Epithelial cell of esophagus (primary cell): ENCODE measurements around the gene TNFSF13.
"Not testable (repeated sequence)": the region's sequence is repeated elsewhere in the genome, so short reads cannot be mapped to it uniquely, and the experiment has no call there.

ENCODE experiments used
- DNase-seq: peaks from one replicate; pipeline ENCODE4 v3.0.0; 2010; ENCODE audit warnings: low read depth
- H3K4me3 ChIP-seq: 2 replicates; pipeline ENCODE4 v1.5.1; 2011; ENCODE audit warnings: mild to moderate bottlenecking, low read length, control low read depth
- TF ChIP-seq, protein P1 (sequence below): IDR thresholded peaks from 2 replicates; pipeline ENCODE4 v1.5.1; 2011; ENCODE audit warnings: low read depth, mild to moderate bottlenecking, low read length, control low read depth, inconsistent platforms; ENCODE audit not compliant: insufficient read depth; ENCODE audit errors: missing control alignments

TNFSF13 gene

DNA sequence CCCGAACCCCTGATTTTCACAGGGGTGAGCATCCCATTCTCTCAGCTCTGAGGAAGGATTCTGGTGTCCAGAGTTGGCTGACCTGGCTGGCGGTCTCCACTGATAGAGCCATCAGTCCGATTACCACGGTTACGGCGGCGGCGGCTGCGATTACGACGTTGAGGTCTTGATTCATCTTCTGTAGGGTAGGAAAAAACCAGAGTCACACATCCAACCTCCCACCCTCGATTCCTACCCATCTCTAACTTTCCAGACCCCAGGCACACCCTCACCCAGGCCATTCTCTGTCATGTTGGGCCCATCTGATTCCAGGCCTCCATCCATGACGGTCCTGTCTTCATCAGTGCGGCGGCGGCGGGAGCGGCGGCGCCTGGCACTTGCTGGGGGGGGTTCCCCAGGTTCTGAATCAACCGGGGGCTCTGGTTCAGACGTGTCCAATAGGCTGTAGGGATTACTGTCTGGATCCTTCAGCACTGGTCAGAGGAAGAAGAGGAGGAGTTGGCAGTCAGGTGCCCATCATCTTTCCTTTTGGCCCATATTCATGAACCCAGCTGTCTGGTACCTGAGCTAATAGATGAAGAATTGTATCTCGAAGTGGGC lies 34.0 kb downstream of the TNFSF13 start:
- H3K4me3 ChIP-seq, result no peak overlapping the region
- DNase-seq, result no peak
- TF ChIP-seq, protein P1, sequence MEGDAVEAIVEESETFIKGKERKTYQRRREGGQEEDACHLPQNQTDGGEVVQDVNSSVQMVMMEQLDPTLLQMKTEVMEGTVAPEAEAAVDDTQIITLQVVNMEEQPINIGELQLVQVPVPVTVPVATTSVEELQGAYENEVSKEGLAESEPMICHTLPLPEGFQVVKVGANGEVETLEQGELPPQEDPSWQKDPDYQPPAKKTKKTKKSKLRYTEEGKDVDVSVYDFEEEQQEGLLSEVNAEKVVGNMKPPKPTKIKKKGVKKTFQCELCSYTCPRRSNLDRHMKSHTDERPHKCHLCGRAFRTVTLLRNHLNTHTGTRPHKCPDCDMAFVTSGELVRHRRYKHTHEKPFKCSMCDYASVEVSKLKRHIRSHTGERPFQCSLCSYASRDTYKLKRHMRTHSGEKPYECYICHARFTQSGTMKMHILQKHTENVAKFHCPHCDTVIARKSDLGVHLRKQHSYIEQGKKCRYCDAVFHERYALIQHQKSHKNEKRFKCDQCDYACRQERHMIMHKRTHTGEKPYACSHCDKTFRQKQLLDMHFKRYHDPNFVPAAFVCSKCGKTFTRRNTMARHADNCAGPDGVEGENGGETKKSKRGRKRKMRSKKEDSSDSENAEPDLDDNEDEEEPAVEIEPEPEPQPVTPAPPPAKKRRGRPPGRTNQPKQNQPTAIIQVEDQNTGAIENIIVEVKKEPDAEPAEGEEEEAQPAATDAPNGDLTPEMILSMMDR, result no peak

DNA sequence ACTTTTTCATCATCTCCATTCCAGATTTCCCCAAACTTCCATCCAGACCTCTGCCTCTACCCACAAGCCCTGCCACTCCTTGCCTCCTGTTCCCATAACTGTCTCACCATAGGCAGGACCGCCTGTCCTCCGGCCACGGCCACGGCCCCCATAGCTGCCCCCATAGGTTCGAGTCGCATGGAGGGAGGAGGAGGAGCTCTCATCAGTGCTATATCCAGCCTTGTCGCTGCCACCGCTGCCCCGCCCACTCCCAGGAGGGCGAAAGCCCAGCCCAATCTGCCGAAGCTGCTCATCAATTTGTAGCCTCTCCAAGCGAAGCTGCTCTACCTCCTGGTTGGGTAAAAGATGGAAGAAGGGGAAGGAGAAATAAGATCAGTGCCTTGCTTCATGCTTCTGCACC lies 34.7 kb downstream of the TNFSF13 start:
- DNase-seq, result no peak
- H3K4me3 ChIP-seq, result no peak overlapping the region
- TF ChIP-seq, protein P1, result no peak

DNA sequence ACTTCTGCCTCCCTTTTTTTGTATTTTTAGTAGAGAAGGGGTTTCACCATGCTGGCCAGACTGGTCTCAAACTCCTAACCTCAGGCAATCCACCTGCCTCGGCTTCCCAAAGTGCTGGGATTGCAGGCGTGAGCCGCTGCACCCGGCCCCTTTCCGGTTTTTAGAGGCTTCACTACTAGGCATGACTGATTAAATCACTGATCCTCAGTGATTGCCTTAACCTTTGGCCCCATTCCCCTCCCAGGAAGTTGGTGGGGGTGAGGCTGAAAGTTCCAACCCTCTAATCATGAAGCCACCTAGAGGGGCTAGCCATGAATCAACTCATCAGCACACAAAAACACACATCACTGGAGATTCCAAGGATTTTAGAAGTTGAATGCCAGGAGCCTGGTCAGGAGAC lies 39.0 kb downstream of the TNFSF13 start:
- DNase-seq, H3K4me3 ChIP-seq: not testable (repeated sequence)

DNA sequence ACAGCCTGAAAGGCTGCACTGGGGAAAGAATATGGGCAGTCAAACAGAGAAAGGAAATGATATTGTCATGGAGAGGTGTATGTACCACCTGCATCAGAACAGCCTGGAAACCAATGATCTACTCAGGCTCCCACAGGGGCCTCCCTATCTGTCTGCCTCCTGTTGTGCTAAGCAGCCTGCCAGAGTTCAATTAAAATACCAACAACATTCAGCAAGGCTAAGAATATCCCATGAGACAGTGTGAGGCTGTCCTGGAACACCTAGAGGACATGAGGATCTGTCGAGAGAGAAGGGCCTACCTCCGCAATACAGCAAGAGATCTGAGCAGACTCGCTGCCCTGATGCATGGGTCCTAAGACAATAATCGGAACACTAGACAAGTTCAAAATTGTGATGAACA lies 47.7 kb downstream of the TNFSF13 start:
- TF ChIP-seq, protein P1, result no peak
- no peak for DNase-seq
- no peak overlapping the region for H3K4me3 ChIP-seq

DNA sequence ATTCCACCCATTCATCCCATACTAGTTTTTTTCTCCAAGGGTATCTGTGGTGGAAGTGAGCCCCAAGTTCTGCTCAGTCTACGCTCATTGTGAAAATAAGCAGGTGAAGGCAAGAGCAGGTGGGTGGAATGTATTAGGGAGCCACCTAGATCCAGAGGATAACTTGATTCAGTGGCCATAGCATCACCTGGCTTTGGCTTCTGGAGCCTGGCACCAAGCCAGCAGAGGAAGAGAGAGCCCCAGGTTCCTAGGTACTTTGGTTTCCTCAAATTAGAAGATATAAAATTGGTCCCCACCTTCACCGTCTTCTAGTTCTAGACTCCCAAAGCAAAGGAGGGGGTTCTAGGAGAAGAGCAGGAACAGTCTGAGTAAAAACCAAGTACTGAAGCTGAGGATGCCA lies 52.1 kb downstream of the TNFSF13 start:
- no peak overlapping the region for H3K4me3 ChIP-seq
- TF ChIP-seq, protein P1, result no peak
- no peak for DNase-seq
